ENCODE measurements around the gene TMIGD1.

Gene TMIGD1

GRCh38 chr17:30323895-30324319 lies 9.9 kb downstream of the TMIGD1 start:
- Mint-ChIP-seq H3K36me3 (ENCODE audit: low read depth) (no peaks in the 10 kb centered on the region), H3K4me1 (ENCODE audit: low read depth) (peaks cover 13% of the 10 kb centered on the region), H3K27ac (no peak overlapping the region), H3K27me3 (ENCODE audit: low read depth) (peaks cover 4% of the 10 kb centered on the region), H3K4me3 (no peak overlapping the region), H3K9me3 (no peaks in the 10 kb centered on the region)

GRCh38 chr17:30323262-30323894 lies 10.5 kb downstream of the TMIGD1 start:
- H3K36me3 Mint-ChIP-seq (ENCODE audit: low read depth): no peaks in the 10 kb centered on the region
- peaks cover 4% of the 10 kb centered on the region for H3K27me3 Mint-ChIP-seq (ENCODE audit: low read depth)
- H3K27ac Mint-ChIP-seq: no peak overlapping the region
- H3K4me3 Mint-ChIP-seq: no peak overlapping the region
- H3K4me1 Mint-ChIP-seq (ENCODE audit: low read depth): peaks cover 13% of the 10 kb centered on the region
- H3K9me3 Mint-ChIP-seq: no peaks in the 10 kb centered on the region

GRCh38 chr17:30321314-30321713 lies 12.5 kb downstream of the TMIGD1 start:
- H3K9me3 Mint-ChIP-seq: no peaks in the 10 kb centered on the region
- H3K27ac Mint-ChIP-seq: no peak overlapping the region
- H3K36me3 Mint-ChIP-seq (ENCODE audit: low read depth): no peaks in the 10 kb centered on the region
- H3K4me1 Mint-ChIP-seq (ENCODE audit: low read depth): peaks cover 13% of the 10 kb centered on the region
- no peak overlapping the region for H3K4me3 Mint-ChIP-seq
- H3K27me3 Mint-ChIP-seq (ENCODE audit: low read depth): no peaks in the 10 kb centered on the region

- Mint-ChIP-seq H3K4me3 (no peak overlapping the region), H3K4me1 (ENCODE audit: low read depth) (peaks cover 1% of the 10 kb centered on the region), H3K36me3 (ENCODE audit: low read depth) (no peaks in the 10 kb centered on the region), H3K27ac (no peak overlapping the region), H3K9me3 (no peaks in the 10 kb centered on the region), H3K27me3 (ENCODE audit: low read depth) (peaks cover 8% of the 10 kb centered on the region)
Measured at GRCh38 chr17:30318155-30318554, 15.7 kb downstream of the TMIGD1 start.

GRCh38 chr17:30316736-30317135 lies 17.1 kb downstream of the TMIGD1 start:
- H3K4me1 Mint-ChIP-seq (ENCODE audit: low read depth): no peaks in the 10 kb centered on the region
- no peaks in the 10 kb centered on the region for H3K9me3 Mint-ChIP-seq
- H3K27me3 Mint-ChIP-seq (ENCODE audit: low read depth): peaks cover 17% of the 10 kb centered on the region
- no peak overlapping the region for H3K27ac Mint-ChIP-seq
- no peaks in the 10 kb centered on the region for H3K36me3 Mint-ChIP-seq (ENCODE audit: low read depth)
- H3K4me3 Mint-ChIP-seq: no peak overlapping the region

- H3K4me1 Mint-ChIP-seq (ENCODE audit: low read depth): no peaks in the 10 kb centered on the region
- no peaks in the 10 kb centered on the region for H3K36me3 Mint-ChIP-seq (ENCODE audit: low read depth)
- no peak overlapping the region for H3K27ac Mint-ChIP-seq
- H3K4me3 Mint-ChIP-seq: no peak overlapping the region
- no peaks in the 10 kb centered on the region for H3K9me3 Mint-ChIP-seq
- H3K27me3 Mint-ChIP-seq (ENCODE audit: low read depth): peaks cover 17% of the 10 kb centered on the region
Measured at GRCh38 chr17:30315106-30315505, 18.8 kb downstream of the TMIGD1 start.

- Mint-ChIP-seq H3K36me3 (ENCODE audit: low read depth) (no peaks in the 10 kb centered on the region), H3K4me3 (no peak overlapping the region), H3K9me3 (no peaks in the 10 kb centered on the region), H3K4me1 (ENCODE audit: low read depth) (no peaks in the 10 kb centered on the region), H3K27me3 (ENCODE audit: low read depth) (peaks cover 17% of the 10 kb centered on the region), H3K27ac (no peak overlapping the region)
Measured at GRCh38 chr17:30314474-30314873, 19.4 kb downstream of the TMIGD1 start.

GRCh38 chr17:30312226-30312625 lies 21.6 kb downstream of the TMIGD1 start:
- Mint-ChIP-seq H3K4me3 (no peak overlapping the region), H3K27me3 (ENCODE audit: low read depth) (peaks cover 17% of the 10 kb centered on the region), H3K36me3 (ENCODE audit: low read depth) (no peaks in the 10 kb centered on the region), H3K4me1 (ENCODE audit: low read depth) (no peaks in the 10 kb centered on the region), H3K27ac (no peak overlapping the region), H3K9me3 (no peaks in the 10 kb centered on the region)

- Mint-ChIP-seq H3K4me3 (no peak overlapping the region), H3K27ac (no peak overlapping the region), H3K36me3 (ENCODE audit: low read depth) (no peaks in the 10 kb centered on the region), H3K9me3 (no peaks in the 10 kb centered on the region), H3K27me3 (ENCODE audit: low read depth) (peaks cover 19% of the 10 kb centered on the region), H3K4me1 (ENCODE audit: low read depth) (no peaks in the 10 kb centered on the region)
Measured at GRCh38 chr17:30310562-30310961, 23.3 kb downstream of the TMIGD1 start.

GRCh38 chr17:30309591-30309990 lies 24.3 kb downstream of the TMIGD1 start:
- H3K27me3 Mint-ChIP-seq (ENCODE audit: low read depth): peaks cover 11% of the 10 kb centered on the region
- H3K4me3 Mint-ChIP-seq: no peak overlapping the region
- no peaks in the 10 kb centered on the region for H3K4me1 Mint-ChIP-seq (ENCODE audit: low read depth)
- no peak overlapping the region for H3K27ac Mint-ChIP-seq
- no peaks in the 10 kb centered on the region for H3K9me3 Mint-ChIP-seq
- H3K36me3 Mint-ChIP-seq (ENCODE audit: low read depth): no peaks in the 10 kb centered on the region

- H3K4me3 Mint-ChIP-seq: no peak overlapping the region
- H3K9me3 Mint-ChIP-seq: no peaks in the 10 kb centered on the region
- H3K27me3 Mint-ChIP-seq (ENCODE audit: low read depth): peaks cover 11% of the 10 kb centered on the region
- H3K36me3 Mint-ChIP-seq (ENCODE audit: low read depth): no peaks in the 10 kb centered on the region
- H3K4me1 Mint-ChIP-seq (ENCODE audit: low read depth): no peaks in the 10 kb centered on the region
- no peak overlapping the region for H3K27ac Mint-ChIP-seq
Measured at GRCh38 chr17:30308406-30308805, 25.5 kb downstream of the TMIGD1 start.

- peaks cover 3% of the 10 kb centered on the region for H3K27me3 Mint-ChIP-seq (ENCODE audit: low read depth)
- H3K27ac Mint-ChIP-seq: no peak overlapping the region
- H3K4me1 Mint-ChIP-seq (ENCODE audit: low read depth): no peaks in the 10 kb centered on the region
- H3K9me3 Mint-ChIP-seq: no peaks in the 10 kb centered on the region
- H3K36me3 Mint-ChIP-seq (ENCODE audit: low read depth): no peaks in the 10 kb centered on the region
- H3K4me3 Mint-ChIP-seq: no peak overlapping the region
Measured at GRCh38 chr17:30304778-30305177, 29.1 kb downstream of the TMIGD1 start.

- Mint-ChIP-seq H3K27ac (no peak overlapping the region), H3K9me3 (no peaks in the 10 kb centered on the region), H3K4me1 (ENCODE audit: low read depth) (no peaks in the 10 kb centered on the region), H3K4me3 (no peak overlapping the region), H3K36me3 (ENCODE audit: low read depth) (no peaks in the 10 kb centered on the region), H3K27me3 (ENCODE audit: low read depth) (peaks cover 3% of the 10 kb centered on the region)
Measured at GRCh38 chr17:30302241-30302640, 31.6 kb downstream of the TMIGD1 start.

- Mint-ChIP-seq H3K4me1 (ENCODE audit: low read depth) (no peaks in the 10 kb centered on the region), H3K27me3 (ENCODE audit: low read depth) (peaks cover 2% of the 10 kb centered on the region), H3K9me3 (no peaks in the 10 kb centered on the region), H3K36me3 (ENCODE audit: low read depth) (no peaks in the 10 kb centered on the region), H3K27ac (no peak overlapping the region), H3K4me3 (no peak overlapping the region)
Measured at GRCh38 chr17:30300818-30301217, 33.0 kb downstream of the TMIGD1 start.

- H3K9me3 Mint-ChIP-seq: no peaks in the 10 kb centered on the region
- H3K27me3 Mint-ChIP-seq (ENCODE audit: low read depth): no peaks in the 10 kb centered on the region
- H3K4me3 Mint-ChIP-seq: no peak overlapping the region
- no peaks in the 10 kb centered on the region for H3K4me1 Mint-ChIP-seq (ENCODE audit: low read depth)
- H3K27ac Mint-ChIP-seq: no peak overlapping the region
- no peaks in the 10 kb centered on the region for H3K36me3 Mint-ChIP-seq (ENCODE audit: low read depth)
Measured at GRCh38 chr17:30299000-30299399, 34.9 kb downstream of the TMIGD1 start.

- Mint-ChIP-seq H3K27ac (no peak overlapping the region), H3K27me3 (ENCODE audit: low read depth) (no peaks in the 10 kb centered on the region), H3K9me3 (no peaks in the 10 kb centered on the region), H3K4me3 (no peak overlapping the region), H3K4me1 (ENCODE audit: low read depth) (no peaks in the 10 kb centered on the region), H3K36me3 (ENCODE audit: low read depth) (no peaks in the 10 kb centered on the region)
Measured at GRCh38 chr17:30297715-30298114, 36.1 kb downstream of the TMIGD1 start.
